Measurements from ENCODE around the gene NR1I3. TPM values are rescaled to one million over a fixed set of nuclear protein-coding genes. Genes with fewer than 3 reads are reported as not detected.

The NR1I3 gene
- total and polyA plus RNA-seq, 2 donors (not counting 1 experiment from before 2014, with no cell fraction given), result not detected

DNA sequence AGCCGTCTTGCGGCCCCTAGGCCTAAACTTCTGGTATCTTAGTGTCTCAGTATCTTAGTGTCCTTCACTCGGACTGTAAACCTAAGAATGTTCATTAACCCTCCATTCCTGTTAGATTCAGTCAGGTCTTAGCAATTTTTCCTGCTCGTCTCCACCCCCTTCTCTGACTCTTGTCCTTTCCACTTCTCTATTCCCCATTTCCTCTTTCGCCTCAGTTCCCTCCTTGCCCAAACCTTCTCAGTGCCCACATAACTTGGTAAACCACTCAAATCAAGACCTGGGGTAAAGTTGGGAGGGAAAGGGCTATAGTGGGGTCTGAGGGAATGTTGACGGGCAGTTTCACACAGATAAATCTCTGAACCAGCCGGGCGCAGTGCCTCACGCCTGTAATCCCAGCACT, 23.6 kb downstream of the NR1I3 start:
- H3K27ac Mint-ChIP-seq, result no peak overlapping the region
- peaks cover 12% of the 10 kb centered on the region for H3K27me3 Mint-ChIP-seq
- H2AFZ ChIP-seq (ENCODE audit: insufficient read depth, low read depth, low read length, poor library complexity, severe bottlenecking), result no peak overlapping the region
- H3K4me1 ChIP-seq (ENCODE audit: control insufficient read depth in 2 of 2, insufficient read depth in 2 of 2, low read length in 2 of 2), result peaks cover 15 to 26% of the 10 kb centered on the region in 2 donors
- no peak overlapping the region for H3K9ac ChIP-seq (ENCODE audit: low read length)
- no peak overlapping the region for H3K27ac ChIP-seq (ENCODE audit: low read length in 2 of 2)
- H3K9me3 ChIP-seq (ENCODE audit: control extremely low read depth in 1 of 3, control insufficient read depth in 2 of 3, insufficient read depth in 1 of 3, low read length in 2 of 3), result no peaks in the 10 kb centered on the region
- TF ChIP-seq, protein P1, sequence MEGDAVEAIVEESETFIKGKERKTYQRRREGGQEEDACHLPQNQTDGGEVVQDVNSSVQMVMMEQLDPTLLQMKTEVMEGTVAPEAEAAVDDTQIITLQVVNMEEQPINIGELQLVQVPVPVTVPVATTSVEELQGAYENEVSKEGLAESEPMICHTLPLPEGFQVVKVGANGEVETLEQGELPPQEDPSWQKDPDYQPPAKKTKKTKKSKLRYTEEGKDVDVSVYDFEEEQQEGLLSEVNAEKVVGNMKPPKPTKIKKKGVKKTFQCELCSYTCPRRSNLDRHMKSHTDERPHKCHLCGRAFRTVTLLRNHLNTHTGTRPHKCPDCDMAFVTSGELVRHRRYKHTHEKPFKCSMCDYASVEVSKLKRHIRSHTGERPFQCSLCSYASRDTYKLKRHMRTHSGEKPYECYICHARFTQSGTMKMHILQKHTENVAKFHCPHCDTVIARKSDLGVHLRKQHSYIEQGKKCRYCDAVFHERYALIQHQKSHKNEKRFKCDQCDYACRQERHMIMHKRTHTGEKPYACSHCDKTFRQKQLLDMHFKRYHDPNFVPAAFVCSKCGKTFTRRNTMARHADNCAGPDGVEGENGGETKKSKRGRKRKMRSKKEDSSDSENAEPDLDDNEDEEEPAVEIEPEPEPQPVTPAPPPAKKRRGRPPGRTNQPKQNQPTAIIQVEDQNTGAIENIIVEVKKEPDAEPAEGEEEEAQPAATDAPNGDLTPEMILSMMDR (IDR thresholded peaks at IDR 0.05), result no peak
- TF ChIP-seq EZH2 (IDR thresholded peaks at IDR 0.05; ENCODE audit: borderline replicate concordance, insufficient read depth, low read depth, low read length, poor library complexity, severe bottlenecking), result no peak
- peaks cover 8 to 52% of the 10 kb centered on the region in 2 experiments for H3K36me3 ChIP-seq (replicated peaks in 1 of 2; ENCODE audit: control extremely low read depth in 1 of 2, control insufficient read depth in 1 of 2, extremely low read depth in 1 of 2, insufficient read depth in 2 of 2, low read length in 1 of 2)
- ChIA-PET CTCF (interaction anchor here (3.4 kb wide), 1 partner anchor 12 kb away, joined by 19 read pairs; the partner anchor contains the start of gene TOMM40L), POLR2A (interaction anchor here (0.7 kb wide), 2 partner anchors 10 to 512 kb away, joined by 5 to 7 read pairs; no protein-coding TSS in a partner anchor)
- H4K20me1 ChIP-seq (ENCODE audit: control insufficient read depth, insufficient read depth, low read length, poor library complexity, severe bottlenecking), result peaks cover 4% of the 10 kb centered on the region
- H3K27me3 ChIP-seq (replicated peaks in 1 of 4; ENCODE audit: control extremely low read depth in 1 of 4, control insufficient read depth in 3 of 4, insufficient read depth in 4 of 4, low read length in 3 of 4), result peaks cover 0 to 12% (median 5%) of the 10 kb centered on the region in 4 experiments
- H3K4me3 ChIP-seq (ENCODE audit: control extremely low read depth in 1 of 5, extremely low read depth in 1 of 5, insufficient read depth in 1 of 5, low read depth in 2 of 5, low read length in 4 of 5), result no peak overlapping the region
- H3K4me1 Mint-ChIP-seq, result peaks cover 27% of the 10 kb centered on the region
- no peaks in the 10 kb centered on the region for H3K79me2 ChIP-seq (ENCODE audit: control insufficient read depth, insufficient read depth, low read length)
- no peaks in the 10 kb centered on the region for H3K9me3 Mint-ChIP-seq (ENCODE audit: insufficient read depth)
- H3K4me3 Mint-ChIP-seq, result no peak overlapping the region
- no peak overlapping the region for H3K4me2 ChIP-seq (replicated peaks; ENCODE audit: low read depth, low read length, poor library complexity, severe bottlenecking)
- no peak for DNase-seq
- no peak for ATAC-seq (ENCODE audit: low read depth)
- WGBS (ENCODE audit: insufficient coverage), result 96% methylated on average over 4 of the region's 9 CpGs
- intact Hi-C loops (cut with micrococcal nuclease), result no loop called here

DNA sequence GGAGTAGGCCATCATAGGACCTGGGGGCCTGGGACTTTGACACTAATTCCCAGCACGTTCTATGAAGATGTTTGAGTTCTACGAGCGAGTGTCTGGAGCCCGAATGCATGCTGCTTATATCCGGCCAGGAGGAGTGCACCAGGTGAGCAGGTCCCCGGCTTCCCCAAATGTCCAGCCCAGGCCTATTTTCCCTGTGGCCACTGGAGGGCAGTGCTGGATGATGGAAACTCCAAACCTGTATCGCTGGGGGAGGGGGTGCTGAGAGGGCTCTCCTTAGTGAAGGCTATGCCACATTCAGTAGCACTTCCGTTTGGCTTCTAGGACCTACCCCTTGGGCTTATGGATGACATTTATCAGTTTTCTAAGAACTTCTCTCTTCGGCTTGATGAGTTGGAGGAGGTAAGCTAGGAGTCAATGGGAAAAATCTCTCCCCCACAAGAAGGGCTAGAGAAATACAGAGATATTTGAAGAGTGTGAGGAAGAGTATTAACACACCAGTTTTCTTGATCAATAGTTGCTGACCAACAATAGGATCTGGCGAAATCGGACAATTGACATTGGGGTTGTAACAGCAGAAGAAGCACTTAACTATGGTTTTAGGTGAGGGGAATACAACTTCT, 28.1 kb downstream of the NR1I3 start:
- no peak overlapping the region for H3K27ac ChIP-seq (ENCODE audit: low read length in 2 of 2)
- POLR2A ChIA-PET, result interaction anchor here (0.6 kb wide), 1 partner anchor 171 kb away, joined by 4 read pairs; no protein-coding TSS in a partner anchor
- 61% methylated on average over 10 of the region's 11 CpGs for WGBS (ENCODE audit: insufficient coverage)

More for the DNA sequence above, 28.1 kb downstream of the NR1I3 start:
- TF ChIP-seq, protein P1 (IDR thresholded peaks at IDR 0.05), result peak; percentile 74
- no peak for TF ChIP-seq EZH2 (IDR thresholded peaks at IDR 0.05; ENCODE audit: borderline replicate concordance, insufficient read depth, low read depth, low read length, poor library complexity, severe bottlenecking)
- CTCF ChIA-PET, result interaction anchor here (0.6 to 3.2 kb wide), 12 partner anchors 10 to 180 kb away, joined by 3 to 33 read pairs (median 6); partner anchors contain the start of genes APOA2, PPOX and TOMM40L
- no peak overlapping the region for H3K4me3 ChIP-seq (ENCODE audit: control extremely low read depth in 1 of 5, extremely low read depth in 1 of 5, insufficient read depth in 1 of 5, low read depth in 2 of 5, low read length in 4 of 5)
- intact Hi-C loops (cut with micrococcal nuclease), result loop anchor here (1.0 kb wide), 1 partner anchor 172 kb away; no protein-coding TSS in a partner anchor
- peak; percentile 99 for ATAC-seq (ENCODE audit: low read depth)
- peaks cover under 1% of the 10 kb centered on the region in 2 donors for H3K4me1 ChIP-seq (ENCODE audit: control insufficient read depth in 2 of 2, insufficient read depth in 2 of 2, low read length in 2 of 2)
- no peak overlapping the region for H2AFZ ChIP-seq (ENCODE audit: insufficient read depth, low read depth, low read length, poor library complexity, severe bottlenecking)
- H3K36me3 ChIP-seq (replicated peaks in 1 of 2; ENCODE audit: control extremely low read depth in 1 of 2, control insufficient read depth in 1 of 2, extremely low read depth in 1 of 2, insufficient read depth in 2 of 2, low read length in 1 of 2), result peaks cover 8 to 82% of the 10 kb centered on the region in 2 experiments
- DNase-seq, result peak; percentile 81
- H3K4me3 Mint-ChIP-seq, result no peak overlapping the region
- H3K79me2 ChIP-seq (ENCODE audit: control insufficient read depth, insufficient read depth, low read length), result peaks cover 13% of the 10 kb centered on the region
- peaks cover 4% of the 10 kb centered on the region for H3K27me3 Mint-ChIP-seq
- no peak overlapping the region for H3K4me2 ChIP-seq (replicated peaks; ENCODE audit: low read depth, low read length, poor library complexity, severe bottlenecking)
- H3K9me3 Mint-ChIP-seq (ENCODE audit: insufficient read depth), result no peaks in the 10 kb centered on the region
- H3K9ac ChIP-seq (ENCODE audit: low read length), result no peak overlapping the region
- peaks cover 23% of the 10 kb centered on the region for H4K20me1 ChIP-seq (ENCODE audit: control insufficient read depth, insufficient read depth, low read length, poor library complexity, severe bottlenecking)
- no peak overlapping the region for H3K27ac Mint-ChIP-seq
- H3K9me3 ChIP-seq (ENCODE audit: control extremely low read depth in 1 of 3, control insufficient read depth in 2 of 3, insufficient read depth in 1 of 3, low read length in 2 of 3), result no peaks in the 10 kb centered on the region
- H3K4me1 Mint-ChIP-seq, result peaks cover 3% of the 10 kb centered on the region
- H3K27me3 ChIP-seq (replicated peaks in 1 of 4; ENCODE audit: control extremely low read depth in 1 of 4, control insufficient read depth in 3 of 4, insufficient read depth in 4 of 4, low read length in 3 of 4), result peaks cover 0 to under 1% (median under 1%) of the 10 kb centered on the region in 4 experiments
